Liver (tissue), 9 donors: ENCODE measurements around the gene GRIN2A. TPM values are rescaled to one million over a fixed set of nuclear protein-coding genes. Genes with fewer than 3 reads are reported as not detected.

Source experiments
- DNase-seq: peaks from one replicate; pipeline ENCODE4 v3.0.0-alpha.2; 2017; ENCODE audit warnings: low spot score
- H3K27ac ChIP-seq, 2 donors: one replicate each; pipeline ENCODE4 v1.7.0; 2013; ENCODE audit warnings: inconsistent platforms in 2 of 2, low read length in 2 of 2, control low read depth in 1 of 2, low read depth in 1 of 2, mild to moderate bottlenecking in 1 of 2
- H3K27me3 ChIP-seq, 4 donors: one replicate each; pipeline versions ENCODE4 v1.6.1 to v1.7.0; 2013; ENCODE audit warnings: low read length in 3 of 4, inconsistent platforms in 1 of 4, mild to moderate bottlenecking in 1 of 4, moderate library complexity in 1 of 4; ENCODE audit not compliant: control insufficient read depth in 4 of 4, insufficient read depth in 4 of 4
- H3K36me3 ChIP-seq, 4 donors: one replicate each; pipeline versions ENCODE4 v1.6.1 to v1.7.0; 2013; ENCODE audit warnings: low read length in 3 of 4, mild to moderate bottlenecking in 3 of 4, low read depth in 1 of 4, moderate library complexity in 1 of 4; ENCODE audit not compliant: control insufficient read depth in 4 of 4, insufficient read depth in 3 of 4
- H3K4me1 ChIP-seq, 4 donors: one replicate each; pipeline versions ENCODE4 v1.6.1 to v1.7.0; 2013; ENCODE audit warnings: low read length in 3 of 4, mild to moderate bottlenecking in 3 of 4, moderate library complexity in 1 of 4; ENCODE audit not compliant: control insufficient read depth in 4 of 4, insufficient read depth in 4 of 4
- H3K4me3 ChIP-seq, 3 donors: one replicate each; pipeline versions ENCODE4 v1.6.1 to v1.7.0; 2013; ENCODE audit warnings: low read length in 3 of 3, control low read depth in 1 of 3, low read depth in 1 of 3, mild to moderate bottlenecking in 1 of 3
- H3K9ac ChIP-seq, 2 donors: one replicate each; pipeline ENCODE4 v1.7.0; 2013; ENCODE audit warnings: low read length in 2 of 2, mild to moderate bottlenecking in 2 of 2, moderate library complexity in 2 of 2, control low read depth in 1 of 2, low read depth in 1 of 2
- H3K9me3 ChIP-seq, 4 donors: one replicate each; pipeline versions ENCODE4 v1.6.1 to v1.7.0; 2013; ENCODE audit warnings: low read length in 3 of 4; ENCODE audit not compliant: control insufficient read depth in 4 of 4
- CTCF ChIP-seq: fragments of 150-350 bp; IDR thresholded peaks from 2 replicates; pipeline ENCODE4 v1.5.1; 2017; ENCODE audit warnings: improper control_type of control experiment, low read depth, low read length; ENCODE audit not compliant: missing input control
- EGR1 ChIP-seq, 2 donors: IDR thresholded peaks; 2 replicates each; pipeline ENCODE4 v1.6.1; 2016 to 2018; ENCODE audit warnings: antibody characterized with exemption in 2 of 2, low read depth in 2 of 2
- FOXA1 ChIP-seq: IDR thresholded peaks from 2 replicates; pipeline ENCODE4 v1.6.1; 2016; ENCODE audit warnings: antibody characterized with exemption
- FOXA2 ChIP-seq: IDR thresholded peaks from 2 replicates; pipeline ENCODE4 v1.6.1; 2016; ENCODE audit warnings: antibody characterized with exemption
- GABPA ChIP-seq, 2 donors: IDR thresholded peaks in 1 of 2; conservative IDR thresholded peaks in 1 of 2; 2 replicates each; pipeline ENCODE4 v1.6.1; 2016; ENCODE audit warnings: antibody characterized with exemption in 2 of 2, mild to moderate bottlenecking in 1 of 2, moderate library complexity in 1 of 2
- HNF4A ChIP-seq, 2 donors: conservative IDR thresholded peaks; 2 replicates each; pipeline ENCODE4 v1.6.1; 2016; ENCODE audit warnings: antibody characterized with exemption in 2 of 2, mild to moderate bottlenecking in 2 of 2
- HNF4G ChIP-seq: IDR thresholded peaks from 2 replicates; pipeline ENCODE4 v1.6.1; 2016; ENCODE audit warnings: antibody characterized with exemption
- JUND ChIP-seq, 2 donors: IDR thresholded peaks; 2 replicates each; pipeline ENCODE4 v1.6.1; 2016; ENCODE audit warnings: antibody characterized with exemption in 2 of 2
- NR2F2 ChIP-seq: IDR thresholded peaks from 2 replicates; pipeline ENCODE4 v1.6.1; 2016; ENCODE audit warnings: antibody characterized with exemption
- RAD21 ChIP-seq, 2 donors: IDR thresholded peaks; 2 replicates each; pipeline ENCODE4 v1.6.1; 2016; ENCODE audit warnings: antibody characterized with exemption in 2 of 2, mild to moderate bottlenecking in 2 of 2
- REST ChIP-seq: IDR thresholded peaks from 2 replicates; pipeline ENCODE4 v1.6.1; 2016; ENCODE audit warnings: antibody characterized with exemption, mild to moderate bottlenecking
- RXRA ChIP-seq, 2 donors: IDR thresholded peaks; 2 replicates each; pipeline ENCODE4 v1.6.1; 2017 to 2018; ENCODE audit warnings: antibody characterized with exemption in 2 of 2, mild to moderate bottlenecking in 1 of 2
- SP1 ChIP-seq: IDR thresholded peaks from 2 replicates; pipeline ENCODE4 v1.6.1; 2018; ENCODE audit warnings: antibody characterized with exemption, mild to moderate bottlenecking
- TAF1 ChIP-seq: conservative IDR thresholded peaks from 2 replicates; pipeline ENCODE4 v1.6.1; 2016; ENCODE audit warnings: antibody characterized with exemption, mild to moderate bottlenecking
- YY1 ChIP-seq: IDR thresholded peaks from 2 replicates; pipeline ENCODE4 v1.6.1; 2016; ENCODE audit warnings: antibody characterized with exemption, mild to moderate bottlenecking
- ZBTB33 ChIP-seq: IDR thresholded peaks from 2 replicates; pipeline ENCODE4 v1.6.1; 2016; ENCODE audit warnings: antibody characterized with exemption
- WGBS: extraction: QIAGEN DNeasy Blood & Tissue Kit; methylation state at CpG from one replicate; pipeline ENCODE4 v1.1.7; 2013; 5-methylcytosine and 5-hydroxymethylcytosine counted together
- polyA plus RNA-seq, 2 donors: library from polyadenylated mRNA; stranded (reverse) in 1 of 2; unstranded in 1 of 2; fragments of 200-250 nt in 1 of 2; fragments of >200 nt in 1 of 2; fragmentation: Nextera tagmentation in 1 of 2; extraction: Ambion mirVana in 1 of 2; gene quantifications; one replicate each; pipeline versions ENCODE4 v1.2.1 to v1.2.3, GENCODE V29; 2013 to 2015
- total RNA-seq, 2 donors: library from RNA; depleted of rRNA; stranded (reverse); fragments of >200 nt; gene quantifications; one replicate each; pipeline ENCODE4 v1.2.3, GENCODE V29; 2014
- TF ChIP-seq, protein P1 (sequence below): IDR thresholded peaks from 2 replicates; pipeline ENCODE4 v1.6.1; 2016; ENCODE audit warnings: antibody characterized with exemption
- TF ChIP-seq, protein P2 (sequence below): IDR thresholded peaks from 2 replicates; pipeline ENCODE4 v1.6.1; 2016; ENCODE audit warnings: antibody characterized with exemption
- donor health status: healthy.
- donor health status: healthy.
- donor health status: healthy.
- donor health status: healthy.
- donor health status: healthy.

GRIN2A gene
- total and polyA plus RNA-seq, 4 donors = under 0.01 to 0.08 (median 0.07) TPM; not detected in 1

DNA sequence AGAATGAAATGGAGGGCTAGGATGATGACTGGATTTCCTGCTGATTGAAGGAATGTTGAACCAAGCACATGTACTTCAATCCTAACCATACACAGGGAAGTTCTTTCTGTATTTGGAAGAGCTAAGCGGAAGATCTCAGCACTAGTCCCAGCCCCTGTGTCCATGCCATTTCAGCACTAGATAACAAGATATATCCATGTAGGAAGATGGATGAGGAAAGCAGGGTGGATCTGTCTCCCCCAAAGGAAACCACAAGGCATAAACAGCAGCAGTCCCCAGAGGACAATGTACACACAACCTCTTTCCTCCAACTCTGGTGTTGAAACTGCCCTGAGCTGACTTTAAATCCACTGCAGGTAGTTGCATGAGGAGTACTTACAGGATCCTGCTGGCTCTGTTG lies 75.1 kb downstream of the GRIN2A start:
- WGBS = 93% methylated on average over 1 of the region's 1 CpG
- Histone ChIP-seq H3K27ac (no peak overlapping the region), H3K27me3 (peaks cover 0 to 5% (median 0%) of the 10 kb centered on the region in 4 donors), H3K9ac (no peak overlapping the region), H3K9me3 (no peaks in the 10 kb centered on the region), H3K4me1 (no peaks in the 10 kb centered on the region), H3K4me3 (no peak overlapping the region), H3K36me3 (no peaks in the 10 kb centered on the region)
- DNase-seq = no peak
- TF ChIP-seq HNF4G = no peak
- TF ChIP-seq TAF1 = no peak
- TF ChIP-seq REST = no peak
- no peak for TF ChIP-seq FOXA2
- no peak for TF ChIP-seq ZBTB33
- no peak for TF ChIP-seq SP1
- TF ChIP-seq JUND (IDR thresholded peaks at IDR 0.05) = no peak
- TF ChIP-seq, protein P1, sequence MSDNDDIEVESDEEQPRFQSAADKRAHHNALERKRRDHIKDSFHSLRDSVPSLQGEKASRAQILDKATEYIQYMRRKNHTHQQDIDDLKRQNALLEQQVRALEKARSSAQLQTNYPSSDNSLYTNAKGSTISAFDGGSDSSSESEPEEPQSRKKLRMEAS = no peak
- TF ChIP-seq EGR1 (IDR thresholded peaks at IDR 0.05; ENCODE audit: low read depth in 2 of 2) = no peak

GRCh38 chr16:10103700-10104099 lies 78.5 kb downstream of the GRIN2A start:
- 81% methylated on average over 1 of the region's 1 CpG for WGBS
- DNase-seq = no peak

More at GRCh38 chr16:10103700-10104099, 78.5 kb downstream of the GRIN2A start:
- H3K36me3 ChIP-seq = no peaks in the 10 kb centered on the region
- H3K4me3 ChIP-seq = no peak overlapping the region
- H3K27me3 ChIP-seq = peaks cover 0 to 9% (median 0%) of the 10 kb centered on the region in 4 donors
- no peak for TF ChIP-seq RAD21 (IDR thresholded peaks at IDR 0.05)
- TF ChIP-seq HNF4A (conservative IDR thresholded peaks at IDR 0.05) = no peak
- TF ChIP-seq, protein P1 = no peak
- no peak for TF ChIP-seq HNF4G
- TF ChIP-seq TAF1 = no peak
- TF ChIP-seq EGR1 (IDR thresholded peaks at IDR 0.05; ENCODE audit: low read depth in 2 of 2) = no peak
- TF ChIP-seq SP1 = no peak
- no peak for TF ChIP-seq GABPA (IDR thresholded peaks at IDR 0.05 in 1 of 2, conservative IDR thresholded peaks at IDR 0.05 in 1 of 2)
- no peak for TF ChIP-seq CTCF
- no peak for TF ChIP-seq RXRA (IDR thresholded peaks at IDR 0.05)
- no peak for TF ChIP-seq ZBTB33
- TF ChIP-seq, protein P2, sequence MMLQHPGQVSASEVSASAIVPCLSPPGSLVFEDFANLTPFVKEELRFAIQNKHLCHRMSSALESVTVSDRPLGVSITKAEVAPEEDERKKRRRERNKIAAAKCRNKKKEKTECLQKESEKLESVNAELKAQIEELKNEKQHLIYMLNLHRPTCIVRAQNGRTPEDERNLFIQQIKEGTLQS = no peak
- no peak for TF ChIP-seq YY1
- no peak for TF ChIP-seq NR2F2
- TF ChIP-seq FOXA1 = no peak
- no peak for TF ChIP-seq JUND (IDR thresholded peaks at IDR 0.05)
- no peak for TF ChIP-seq FOXA2
- TF ChIP-seq REST = no peak
- H3K27ac ChIP-seq = no peak overlapping the region
- H3K9ac ChIP-seq = no peak overlapping the region
- no peaks in the 10 kb centered on the region for H3K4me1 ChIP-seq
- no peaks in the 10 kb centered on the region for H3K9me3 ChIP-seq
